HEK293T (cell line): ENCODE results near the gene CYP3A5.

ENCODE experiments used
- ARNT ChIP-seq: fragments of 450-650 bp; IDR thresholded peaks from 2 replicates; pipeline ENCODE4 v1.6.1; 2017; ENCODE audit warnings: mild to moderate bottlenecking
- FOXM1 ChIP-seq: fragments of 450-650 bp; IDR thresholded peaks from 2 replicates; pipeline ENCODE4 v1.6.1; 2017; ENCODE audit warnings: mild to moderate bottlenecking, borderline replicate concordance
- L3MBTL2 ChIP-seq: fragments of 450-650 bp; conservative IDR thresholded peaks from 2 replicates; pipeline ENCODE4 v1.6.1; 2016; ENCODE audit warnings: mild to moderate bottlenecking
- PKNOX1 ChIP-seq: fragments of 450-650 bp; IDR thresholded peaks from 2 replicates; pipeline ENCODE4 v1.6.1; 2016
- SP1 ChIP-seq: fragments of 450-650 bp; IDR thresholded peaks from 2 replicates; pipeline ENCODE4 v1.6.1; 2017
- TARDBP ChIP-seq: fragments of 450-650 bp; IDR thresholded peaks from 2 replicates; pipeline ENCODE4 v1.6.1; 2016

- TF ChIP-seq PKNOX1 (no peak), SP1 (no peak), FOXM1 (no peak), ARNT (no peak), L3MBTL2 (no peak), TARDBP (no peak)
Observed at GRCh38 chr7:99672573-99672972, 7.2 kb downstream of the CYP3A5 start.
